ENCODE results near the gene C19orf33. TPM values are rescaled to one million over a fixed set of nuclear protein-coding genes. Genes with fewer than 3 reads are reported as not detected.

C19orf33 gene
- total RNA-seq, 1 experiment from 2014 or later = 100 TPM

- Histone ChIP-seq H4K20me1 (ENCODE audit: insufficient read depth) (0 out of 2 replicates have a peak, but pooled peaks cover 3% of the 10 kb centered on the region), H3K79me2 (ENCODE audit: low read depth) (no peaks in the 10 kb centered on the region), H3K36me3 (ENCODE audit: low read depth) (no peaks in the 10 kb centered on the region), H3K27me3 (ENCODE audit: insufficient read depth, low read depth) (no peaks in the 10 kb centered on the region), H3K27ac (no peak overlapping the region), H2AFZ (no peak overlapping the region), H3K4me3 (no peak overlapping the region), H3F3A (ENCODE audit: insufficient read depth, low read depth) (peaks cover 11% of the 10 kb centered on the region; the same call in 1 of the 2 replicates), H3K9me3 (ENCODE audit: insufficient read depth, low read depth) (no peaks in the 10 kb centered on the region), H3K9me2 (ENCODE audit: insufficient read depth) (no peaks in the 10 kb centered on the region), H3K4me2 (no peak overlapping the region), H3K4me1 (replicated peaks; ENCODE audit: insufficient read depth) (peaks cover 5% of the 10 kb centered on the region)
- BruUV-seq (replicated peaks) = no TSS peak
- TF ChIP-seq EZH2 (IDR thresholded peaks at IDR 0.05; ENCODE audit: low read depth) (no peak), CTCF (conservative IDR thresholded peaks at IDR 0.05) (no peak)
- ChIA-PET POLR2A (ENCODE audit: unreplicated experiment) (no interaction called here), CTCF (no interaction called here)
- intact Hi-C loops (cut with micrococcal nuclease; ENCODE audit: unreplicated experiment) = no loop called here
- DNase-seq = no peak
Observed at GRCh38 chr19:38340927-38341326, 36.9 kb downstream of the C19orf33 start.

- no TSS peak for BruUV-seq (replicated peaks)
- intact Hi-C loops (cut with micrococcal nuclease; ENCODE audit: unreplicated experiment) = no loop called here
- Histone ChIP-seq H3K9me2 (ENCODE audit: insufficient read depth) (no peaks in the 10 kb centered on the region), H3K4me2 (no peak overlapping the region), H3K4me1 (replicated peaks; ENCODE audit: insufficient read depth) (no peaks in the 10 kb centered on the region), H3K36me3 (ENCODE audit: low read depth) (no peaks in the 10 kb centered on the region), H2AFZ (no peak overlapping the region), H3K27ac (no peak overlapping the region), H3K79me2 (ENCODE audit: low read depth) (no peaks in the 10 kb centered on the region), H3K27me3 (ENCODE audit: insufficient read depth, low read depth) (no peaks in the 10 kb centered on the region), H4K20me1 (ENCODE audit: insufficient read depth) (no peaks in the 10 kb centered on the region), H3F3A (ENCODE audit: insufficient read depth, low read depth) (no peaks in the 10 kb centered on the region), H3K9me3 (ENCODE audit: insufficient read depth, low read depth) (no peaks in the 10 kb centered on the region), H3K4me3 (no peak overlapping the region)
- TF ChIP-seq EZH2 (IDR thresholded peaks at IDR 0.05; ENCODE audit: low read depth) (no peak), CTCF (conservative IDR thresholded peaks at IDR 0.05) (no peak)
- no peak for DNase-seq
- ChIA-PET CTCF (interaction anchor here (0.7 kb wide), 1 partner anchor 645 kb away, joined by 8 read pairs; no protein-coding TSS in a partner anchor), POLR2A (ENCODE audit: unreplicated experiment) (interaction anchor here (0.7 to 1.0 kb wide), 2 partner anchors 28 to 451 kb away, joined by 3 to 6 read pairs; partner anchors contain the start of gene PSMD8)
Observed at GRCh38 chr19:38346837-38347236, 42.8 kb downstream of the C19orf33 start.

GRCh38 chr19:38350883-38351282 is 46.8 kb downstream of the C19orf33 start:
- no peak for TF ChIP-seq CTCF (conservative IDR thresholded peaks at IDR 0.05)
- no peak for TF ChIP-seq EZH2 (IDR thresholded peaks at IDR 0.05; ENCODE audit: low read depth)
- no peaks in the 10 kb centered on the region for H3K9me2 ChIP-seq (ENCODE audit: insufficient read depth)
- no peak overlapping the region for H2AFZ ChIP-seq
- H3F3A ChIP-seq (ENCODE audit: insufficient read depth, low read depth) = no peaks in the 10 kb centered on the region
- no peak overlapping the region for H3K4me3 ChIP-seq
- no peak overlapping the region for H3K27ac ChIP-seq
- no peaks in the 10 kb centered on the region for H3K79me2 ChIP-seq (ENCODE audit: low read depth)
- no peaks in the 10 kb centered on the region for H3K4me1 ChIP-seq (replicated peaks; ENCODE audit: insufficient read depth)
- no peak for DNase-seq
- BruUV-seq (replicated peaks) = no TSS peak
- H3K9me3 ChIP-seq (ENCODE audit: insufficient read depth, low read depth) = no peaks in the 10 kb centered on the region
- H3K4me2 ChIP-seq = no peak overlapping the region
- no peaks in the 10 kb centered on the region for H4K20me1 ChIP-seq (ENCODE audit: insufficient read depth)
- intact Hi-C loops (cut with micrococcal nuclease; ENCODE audit: unreplicated experiment) = no loop called here
- ChIA-PET CTCF (no interaction called here), POLR2A (ENCODE audit: unreplicated experiment) (no interaction called here)
- H3K36me3 ChIP-seq (ENCODE audit: low read depth) = no peaks in the 10 kb centered on the region
- H3K27me3 ChIP-seq (ENCODE audit: insufficient read depth, low read depth) = no peaks in the 10 kb centered on the region
